Activated CD8-positive, alpha-beta T cell treated with anti-CD3 and anti-CD28 coated beads, Interleukin-2, amount 10 ng/mL, durations not matched to agents 7 days and 5 days (primary cell): ENCODE results near the gene PADI3. TPM values are rescaled to one million over a fixed set of nuclear protein-coding genes. Genes with fewer than 3 reads are reported as not detected.

ENCODE experiments used
- ATAC-seq: fragments of 150-1000 bp; cut with Tn5 transposase; one replicate; pipeline ENCODE4 v1.10.0; 2021; ENCODE audit warnings: moderate library complexity
- CTCF ChIA-PET: fragments of 350-600 bp; sonication (Branson Sonifier 250); formaldehyde crosslinking; loops from one replicate; lab custom pipeline; 2021; ENCODE audit warnings: antibody characterized with exemption; lab: Charles Lee
- POLR2A ChIA-PET: fragments of 350-600 bp; sonication (Branson Sonifier 250); formaldehyde crosslinking; loops from one replicate; lab custom pipeline; 2021; ENCODE audit warnings: antibody characterized with exemption; lab: Charles Lee
- DNase-seq: peaks from one replicate; pipeline ENCODE4 v3.0.0-alpha.2; 2020
- H3K27ac Mint-ChIP-seq: one replicate; pipeline ENCODE4 v1.8.0; 2021; ENCODE audit warnings: mild to moderate bottlenecking, mixed read lengths
- H3K27me3 Mint-ChIP-seq: one replicate; pipeline ENCODE4 v1.8.0; 2021; ENCODE audit warnings: low read depth, mixed read lengths
- H3K36me3 Mint-ChIP-seq: one replicate; pipeline ENCODE4 v1.8.0; 2021; ENCODE audit warnings: low read depth, mixed read lengths
- H3K4me1 Mint-ChIP-seq: one replicate; pipeline ENCODE4 v1.8.0; 2021; ENCODE audit warnings: low read depth, mixed read lengths
- H3K4me3 Mint-ChIP-seq: one replicate; pipeline ENCODE4 v1.8.0; 2021; ENCODE audit warnings: mild to moderate bottlenecking, mixed read lengths
- H3K9me3 Mint-ChIP-seq: one replicate; pipeline ENCODE4 v1.8.0; 2022; ENCODE audit warnings: mixed read lengths; ENCODE audit not compliant: insufficient read depth
- total RNA-seq, 2 experiments: library from RNA; stranded (reverse); gene quantifications; one replicate each; pipeline ENCODE4 v1.2.3, GENCODE V29; 2021

PADI3 gene
- total RNA-seq, 2 experiments from 2014 or later, result not detected

DNA sequence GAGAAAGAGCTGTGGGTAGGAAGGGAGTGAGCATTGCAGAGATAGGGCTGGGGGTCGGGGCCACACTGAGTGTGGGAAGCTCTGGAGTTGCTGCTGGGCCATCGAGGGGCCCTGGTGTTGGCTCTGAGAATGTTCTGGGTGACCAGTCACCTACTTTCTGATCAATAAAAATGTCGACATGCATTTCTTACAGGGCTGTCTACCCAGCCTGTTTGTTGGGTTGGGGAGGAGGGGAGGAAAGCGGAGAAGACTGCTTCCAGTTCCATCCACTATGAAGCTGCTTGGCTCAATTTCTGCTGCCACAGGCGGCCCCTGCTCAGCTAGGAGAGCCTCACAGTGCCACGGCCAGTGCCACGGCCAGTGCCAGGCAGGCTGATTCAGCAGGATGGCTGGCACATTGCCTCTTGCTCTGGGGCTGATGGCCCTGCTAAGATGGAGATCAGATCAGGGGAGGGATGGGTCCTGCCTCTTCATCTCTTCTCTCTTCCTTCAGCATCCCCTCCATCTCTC, 3.0 kb upstream of the PADI3 start:
- Mint-ChIP-seq H3K4me1 (no peaks in the 10 kb centered on the region), H3K36me3 (no peaks in the 10 kb centered on the region), H3K27me3 (no peaks in the 10 kb centered on the region), H3K9me3 (no peaks in the 10 kb centered on the region), H3K27ac (no peak overlapping the region), H3K4me3 (no peak overlapping the region)
- no peak for ATAC-seq
- CTCF ChIA-PET, result interaction anchor here (1.7 to 1.8 kb wide), 2 partner anchors 9 to 120 kb away, joined by 4 to 7 read pairs; no protein-coding TSS in a partner anchor
- POLR2A ChIA-PET, result no interaction called here
- no peak for DNase-seq

DNA sequence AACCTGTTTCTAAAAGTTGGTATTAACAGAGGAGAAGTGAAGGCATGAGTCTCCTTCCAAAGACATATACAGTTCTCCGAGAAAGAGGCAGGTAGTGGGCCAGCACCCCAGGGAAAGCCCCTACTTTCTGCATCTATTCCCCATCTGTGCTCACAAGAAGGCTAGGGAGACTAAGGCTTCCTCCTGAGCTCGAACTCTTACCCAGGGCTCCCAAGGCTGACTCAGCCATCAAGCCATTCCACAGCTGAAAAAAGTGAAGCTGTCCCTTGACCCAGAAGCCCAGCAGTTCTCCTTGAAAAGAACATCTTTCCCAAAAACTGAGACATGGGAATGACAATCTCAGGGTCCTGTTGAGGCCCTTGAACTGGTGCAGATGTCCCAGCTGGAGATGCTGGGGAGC, 1.9 kb upstream of the PADI3 start:
- ATAC-seq, result no peak

DNA sequence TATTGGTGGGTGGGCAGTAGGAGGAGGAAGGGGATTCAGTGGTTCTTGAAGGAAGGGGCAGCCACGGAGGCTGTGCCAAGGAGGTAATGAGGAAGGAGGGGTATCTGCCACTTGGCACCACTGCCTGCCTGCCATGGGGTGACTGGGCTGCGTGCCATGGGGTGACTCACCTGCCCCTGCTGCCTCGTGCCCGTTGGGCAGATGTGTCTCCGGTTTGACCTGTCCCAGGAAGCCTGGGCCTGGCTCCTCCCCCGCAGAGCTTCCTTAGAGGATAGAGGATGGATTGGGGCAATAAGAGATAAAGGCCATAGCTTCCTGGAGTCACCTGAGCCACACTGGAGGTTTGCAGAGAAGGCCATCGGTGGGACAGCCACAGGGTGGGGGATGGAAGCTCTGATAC, 1.7 kb downstream of the PADI3 start:
- Mint-ChIP-seq H3K27me3 (peaks cover 2% of the 10 kb centered on the region), H3K9me3 (no peaks in the 10 kb centered on the region), H3K4me1 (no peaks in the 10 kb centered on the region)

More for the DNA sequence above, 1.9 kb upstream of the PADI3 start:
- Mint-ChIP-seq H3K36me3 (no peaks in the 10 kb centered on the region), H3K9me3 (no peaks in the 10 kb centered on the region), H3K27me3 (peaks cover 2% of the 10 kb centered on the region), H3K4me3 (no peak overlapping the region), H3K27ac (no peak overlapping the region), H3K4me1 (no peaks in the 10 kb centered on the region)
- DNase-seq, result no peak
- ChIA-PET CTCF (interaction anchor here (1.0 to 1.7 kb wide), 2 partner anchors 10 to 121 kb away, joined by 3 to 7 read pairs; no protein-coding TSS in a partner anchor), POLR2A (no interaction called here)

DNA sequence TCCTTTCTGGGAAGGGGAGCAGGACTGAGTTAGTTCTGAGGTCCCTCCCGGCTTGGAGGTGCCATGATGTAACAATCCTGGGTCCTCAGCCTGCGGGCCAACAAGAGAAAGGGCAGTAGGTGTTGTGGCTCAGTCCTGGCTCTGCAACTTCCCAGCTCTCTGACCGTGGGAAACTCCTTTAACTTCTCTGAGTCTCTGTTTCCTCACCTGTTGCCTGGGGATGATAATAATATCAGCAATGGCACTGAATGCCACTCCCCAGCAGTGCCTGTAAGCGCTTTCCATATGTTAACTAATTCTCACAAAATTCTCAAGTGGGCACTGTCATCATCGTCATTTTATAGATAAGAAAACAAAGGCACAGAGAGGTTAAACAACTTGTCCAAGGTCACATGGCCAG, 2.3 kb downstream of the PADI3 start:
- Mint-ChIP-seq H3K4me1 (no peaks in the 10 kb centered on the region), H3K4me3 (no peak overlapping the region), H3K27ac (no peak overlapping the region), H3K27me3 (peaks cover 2% of the 10 kb centered on the region), H3K9me3 (no peaks in the 10 kb centered on the region), H3K36me3 (no peaks in the 10 kb centered on the region)
- ATAC-seq, result no peak
- POLR2A ChIA-PET, result no interaction called here
- no peak for DNase-seq
- CTCF ChIA-PET, result interaction anchor here (1.0 kb wide), 1 partner anchor 125 kb away, joined by 3 read pairs; no protein-coding TSS in a partner anchor

More for the DNA sequence above, 1.7 kb downstream of the PADI3 start:
- ChIA-PET POLR2A (no interaction called here), CTCF (interaction anchor here (1.0 to 1.7 kb wide), 2 partner anchors 13 to 125 kb away, joined by 3 to 6 read pairs; no protein-coding TSS in a partner anchor)
- ATAC-seq, result no peak
- Mint-ChIP-seq H3K4me3 (no peak overlapping the region), H3K27ac (no peak overlapping the region), H3K36me3 (no peaks in the 10 kb centered on the region)
- DNase-seq, result no peak

DNA sequence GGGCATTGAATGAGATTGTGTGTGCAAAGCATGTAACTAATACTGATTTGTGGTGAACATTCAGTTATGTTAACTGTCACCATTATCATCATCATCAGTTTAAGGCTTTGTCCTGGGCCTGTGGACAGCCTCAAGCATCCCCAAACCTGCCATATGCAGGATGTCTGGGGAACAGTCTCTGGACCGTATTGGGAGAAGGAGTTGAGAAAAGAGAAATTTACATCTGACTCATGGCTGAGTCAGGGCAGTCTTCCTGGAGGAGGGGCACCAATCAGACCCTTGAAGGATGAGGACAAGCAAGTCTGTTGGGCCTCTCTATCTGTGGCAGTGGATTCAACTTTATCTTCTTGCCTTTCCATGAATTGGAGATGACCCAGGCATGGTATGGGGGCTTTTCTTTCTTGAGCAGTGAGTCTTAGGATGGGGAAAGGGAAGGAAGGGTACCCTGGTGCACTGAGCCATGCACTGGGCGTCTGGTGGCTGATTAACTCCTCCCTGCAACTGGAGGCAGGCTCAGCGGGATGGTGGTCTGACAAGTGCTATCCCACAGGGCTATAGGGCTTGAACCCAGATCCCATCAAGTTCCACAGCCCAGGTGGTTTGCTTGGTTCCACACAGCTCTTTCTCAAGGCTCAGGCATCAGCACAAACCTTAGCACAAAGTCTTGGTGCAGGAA, 2.9 kb downstream of the PADI3 start:
- ATAC-seq, result no peak
- Mint-ChIP-seq H3K4me3 (no peak overlapping the region), H3K27ac (no peak overlapping the region), H3K4me1 (no peaks in the 10 kb centered on the region), H3K36me3 (no peaks in the 10 kb centered on the region), H3K9me3 (no peaks in the 10 kb centered on the region), H3K27me3 (peaks cover 2% of the 10 kb centered on the region)
- ChIA-PET CTCF (no interaction called here), POLR2A (no interaction called here)
- DNase-seq, result no peak

DNA sequence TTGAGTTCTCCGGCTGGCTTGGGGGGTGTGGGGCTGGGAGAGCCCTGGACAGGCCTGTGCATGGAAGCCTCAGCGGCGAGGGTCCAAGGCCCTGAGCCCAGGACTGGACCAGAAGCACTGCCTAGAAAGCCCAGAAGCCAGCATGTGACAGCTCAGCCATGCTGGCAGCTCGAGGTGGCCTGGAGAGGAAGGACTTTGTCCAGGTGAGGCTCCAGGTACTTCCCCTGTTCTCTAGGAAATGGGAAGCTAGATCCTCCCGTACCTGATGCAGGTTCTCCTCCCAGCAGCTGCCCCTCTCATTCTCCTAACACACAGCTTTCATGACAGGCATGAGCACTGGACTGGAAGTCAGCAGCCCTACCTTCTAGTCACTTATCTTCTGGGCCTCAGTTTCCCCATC, 6.4 kb downstream of the PADI3 start:
- ChIA-PET CTCF (no interaction called here), POLR2A (no interaction called here)
- Mint-ChIP-seq H3K4me1 (no peaks in the 10 kb centered on the region), H3K27me3 (peaks cover 2% of the 10 kb centered on the region), H3K27ac (no peak overlapping the region), H3K4me3 (no peak overlapping the region), H3K36me3 (no peaks in the 10 kb centered on the region), H3K9me3 (no peaks in the 10 kb centered on the region)
- ATAC-seq (no peak), DNase-seq (no peak)

DNA sequence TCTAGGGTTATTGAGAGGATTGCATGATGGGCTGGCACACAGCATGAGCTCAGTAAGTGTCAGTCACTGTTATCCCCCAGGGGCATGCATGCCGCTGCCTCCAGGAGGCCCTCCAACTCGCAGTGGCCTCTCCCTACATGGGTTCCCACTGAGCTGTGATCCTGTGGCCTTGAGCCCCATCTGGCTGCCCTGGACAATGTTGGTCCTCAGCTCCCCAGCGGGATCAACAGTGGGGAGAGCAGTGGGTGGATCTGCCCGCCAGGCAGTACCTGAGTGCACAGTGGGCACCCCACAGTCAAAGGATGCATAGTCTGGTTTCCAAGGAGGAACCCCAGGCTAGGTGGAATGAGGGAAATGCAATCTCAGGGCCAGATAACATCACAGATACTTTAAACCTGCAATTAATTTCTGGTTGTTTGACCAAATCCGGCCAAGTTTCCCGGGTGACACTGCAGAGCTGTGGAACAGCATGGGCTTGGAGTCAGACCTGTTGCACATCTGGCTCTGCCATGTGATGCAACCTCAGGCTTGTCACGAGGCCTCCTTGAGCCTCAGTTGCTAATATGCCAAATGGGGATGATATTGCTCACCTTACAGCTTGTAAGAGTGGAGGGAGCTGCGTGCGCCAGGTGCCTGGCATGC, 9.3 kb downstream of the PADI3 start:
- ATAC-seq (no peak), DNase-seq (no peak)
- H3K4me1 Mint-ChIP-seq, result no peaks in the 10 kb centered on the region
- H3K27ac Mint-ChIP-seq, result no peak overlapping the region
- H3K4me3 Mint-ChIP-seq, result no peak overlapping the region
- H3K9me3 Mint-ChIP-seq, result no peaks in the 10 kb centered on the region
- CTCF ChIA-PET, result no interaction called here
- H3K27me3 Mint-ChIP-seq, result peaks cover 5% of the 10 kb centered on the region
- POLR2A ChIA-PET, result no interaction called here
- no peaks in the 10 kb centered on the region for H3K36me3 Mint-ChIP-seq

DNA sequence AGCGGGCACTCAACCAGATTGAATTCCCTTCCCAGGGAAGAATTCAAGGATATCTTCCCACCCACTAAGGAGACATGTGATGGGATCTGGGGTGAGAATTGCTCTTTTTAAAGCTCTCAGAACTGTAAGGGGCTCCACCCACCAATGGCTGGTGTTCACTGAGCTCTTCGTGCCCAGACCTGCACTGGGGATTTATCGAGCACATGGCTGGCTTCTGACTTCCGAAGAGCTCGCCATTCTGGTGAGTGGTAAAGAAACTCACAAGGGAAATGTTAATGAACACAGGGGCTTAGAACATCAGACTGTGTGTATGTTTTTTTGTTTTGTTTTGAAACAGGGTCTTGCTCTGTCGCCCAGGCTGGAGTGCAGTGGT, 9.8 kb downstream of the PADI3 start:
- H3K4me3 Mint-ChIP-seq, result no peak overlapping the region
- H3K36me3 Mint-ChIP-seq, result no peaks in the 10 kb centered on the region
- peaks cover 5% of the 10 kb centered on the region for H3K27me3 Mint-ChIP-seq
- ATAC-seq, result no peak
- no peak overlapping the region for H3K27ac Mint-ChIP-seq
- ChIA-PET POLR2A (no interaction called here), CTCF (no interaction called here)
- H3K4me1 Mint-ChIP-seq, result no peaks in the 10 kb centered on the region
- H3K9me3 Mint-ChIP-seq, result no peaks in the 10 kb centered on the region
- no peak for DNase-seq

DNA sequence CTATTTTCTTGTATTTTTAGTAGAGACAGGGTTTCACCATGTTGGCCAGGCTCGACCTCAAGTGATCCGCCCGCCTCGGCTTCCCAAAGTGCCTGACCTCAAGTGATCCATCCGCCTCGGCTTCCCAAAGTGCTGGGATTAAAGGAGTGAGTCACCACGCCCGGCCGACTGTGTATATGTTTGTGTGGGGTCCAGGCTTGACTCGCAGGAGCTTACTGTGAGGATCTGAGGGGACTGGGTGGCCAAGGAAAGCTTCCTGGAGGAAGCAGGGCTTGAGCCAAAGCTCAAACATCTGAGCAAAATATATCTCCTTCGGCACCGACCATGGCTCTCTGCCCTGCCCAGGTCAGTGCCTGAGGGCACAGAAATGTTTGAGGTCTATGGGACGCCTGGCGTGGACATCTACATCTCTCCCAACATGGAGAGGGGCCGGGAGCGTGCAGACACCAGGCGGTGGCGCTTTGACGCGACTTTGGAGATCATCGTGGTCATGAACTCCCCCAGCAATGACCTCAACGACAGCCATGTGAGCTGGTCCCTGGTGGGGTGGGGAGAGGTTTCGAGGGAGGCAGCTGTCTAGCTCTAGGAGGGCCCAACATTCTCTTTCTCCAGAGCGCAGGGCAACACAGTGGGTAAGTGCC, 10.5 kb downstream of the PADI3 start:
- Mint-ChIP-seq H3K27me3 (peaks cover 9% of the 10 kb centered on the region), H3K27ac (no peak overlapping the region), H3K36me3 (no peaks in the 10 kb centered on the region), H3K4me3 (no peak overlapping the region), H3K9me3 (no peaks in the 10 kb centered on the region), H3K4me1 (no peaks in the 10 kb centered on the region)
- ChIA-PET POLR2A (no interaction called here), CTCF (no interaction called here)
- ATAC-seq (no peak), DNase-seq (no peak)

DNA sequence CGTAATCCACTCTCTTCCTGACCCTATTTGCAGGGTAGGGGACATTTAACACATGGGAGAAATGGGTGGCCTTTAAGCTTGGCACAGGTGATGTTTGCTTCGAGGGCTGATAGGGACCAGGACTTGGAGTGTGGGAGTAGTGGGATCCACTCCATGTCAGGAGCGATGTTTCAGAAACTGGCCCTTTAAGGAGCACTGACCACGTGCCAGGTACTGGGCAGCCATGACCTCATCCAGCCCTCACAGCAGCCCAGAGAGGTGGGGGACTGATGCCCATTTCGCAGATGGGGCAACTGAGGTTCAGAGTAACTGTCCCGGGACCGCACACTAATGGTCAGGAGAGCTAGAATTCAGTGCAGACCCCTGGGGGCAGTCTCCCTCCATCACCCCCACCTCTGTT, 11.4 kb downstream of the PADI3 start:
- ChIA-PET CTCF (no interaction called here), POLR2A (no interaction called here)
- ATAC-seq (no peak), DNase-seq (no peak)
- no peak overlapping the region for H3K4me3 Mint-ChIP-seq
- no peaks in the 10 kb centered on the region for H3K9me3 Mint-ChIP-seq
- H3K36me3 Mint-ChIP-seq, result no peaks in the 10 kb centered on the region
- no peaks in the 10 kb centered on the region for H3K4me1 Mint-ChIP-seq
- H3K27me3 Mint-ChIP-seq, result peaks cover 10% of the 10 kb centered on the region
- no peak overlapping the region for H3K27ac Mint-ChIP-seq

DNA sequence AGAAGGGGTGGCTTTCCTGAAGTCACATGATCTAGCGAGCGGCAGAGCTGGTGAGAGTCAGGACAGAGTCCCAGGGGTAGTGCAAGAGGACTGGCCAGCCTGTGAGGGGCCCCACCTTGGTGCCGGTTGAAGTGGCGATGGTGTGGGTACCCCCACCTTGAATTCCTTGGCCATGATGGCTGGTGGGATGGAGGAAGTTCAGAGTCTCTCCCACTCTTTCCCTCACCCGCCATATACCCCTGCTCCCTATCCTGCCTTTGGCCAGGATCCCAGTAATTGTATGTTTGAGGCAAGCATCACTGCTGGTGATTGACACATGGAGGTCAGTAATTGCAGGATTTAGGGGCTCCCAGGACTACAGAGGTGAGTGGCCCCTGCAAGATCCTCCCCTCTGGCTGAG, 11.8 kb downstream of the PADI3 start:
- ATAC-seq, result no peak
- Mint-ChIP-seq H3K27me3 (peaks cover 10% of the 10 kb centered on the region), H3K4me3 (no peak overlapping the region), H3K36me3 (no peaks in the 10 kb centered on the region), H3K4me1 (no peaks in the 10 kb centered on the region), H3K27ac (no peak overlapping the region), H3K9me3 (no peaks in the 10 kb centered on the region)
- POLR2A ChIA-PET, result no interaction called here
- DNase-seq, result no peak
- CTCF ChIA-PET, result no interaction called here

DNA sequence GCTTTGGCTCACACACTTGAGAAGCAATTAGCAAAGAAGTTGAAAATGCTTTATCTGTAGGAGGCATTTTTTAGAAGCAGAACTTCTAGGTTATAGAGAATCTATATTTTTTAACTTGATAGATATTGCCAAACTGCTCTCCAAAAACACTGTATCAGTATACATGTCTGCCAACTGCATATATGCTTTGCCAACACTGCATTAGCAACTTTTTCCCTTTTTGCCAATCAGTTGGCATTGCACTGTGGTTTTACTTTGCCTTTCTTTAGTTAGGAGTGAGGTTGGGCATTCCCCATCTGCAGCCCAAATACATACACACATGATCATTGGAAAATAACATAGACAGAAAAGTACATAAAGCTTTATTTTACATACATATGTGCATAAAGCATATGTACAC, 15.0 kb downstream of the PADI3 start:
- Mint-ChIP-seq H3K27ac (no peak overlapping the region), H3K36me3 (no peaks in the 10 kb centered on the region)
- CTCF ChIA-PET, result interaction anchor here (0.7 kb wide), 1 partner anchor 10 kb away, joined by 3 read pairs; no protein-coding TSS in a partner anchor

More for the DNA sequence above, 15.0 kb downstream of the PADI3 start:
- no peak for DNase-seq
- H3K4me3 Mint-ChIP-seq, result no peak overlapping the region
- ATAC-seq, result no peak
- POLR2A ChIA-PET, result no interaction called here
- peaks cover 10% of the 10 kb centered on the region for H3K27me3 Mint-ChIP-seq
- H3K9me3 Mint-ChIP-seq, result no peaks in the 10 kb centered on the region
- no peaks in the 10 kb centered on the region for H3K4me1 Mint-ChIP-seq
